ENCODE measurements around the gene RIPK4. TPM values are rescaled to one million over a fixed set of nuclear protein-coding genes. Genes with fewer than 3 reads are reported as not detected.

RIPK4 gene
- total RNA-seq, 1 experiment from 2014 or later: 24.1 TPM

DNA sequence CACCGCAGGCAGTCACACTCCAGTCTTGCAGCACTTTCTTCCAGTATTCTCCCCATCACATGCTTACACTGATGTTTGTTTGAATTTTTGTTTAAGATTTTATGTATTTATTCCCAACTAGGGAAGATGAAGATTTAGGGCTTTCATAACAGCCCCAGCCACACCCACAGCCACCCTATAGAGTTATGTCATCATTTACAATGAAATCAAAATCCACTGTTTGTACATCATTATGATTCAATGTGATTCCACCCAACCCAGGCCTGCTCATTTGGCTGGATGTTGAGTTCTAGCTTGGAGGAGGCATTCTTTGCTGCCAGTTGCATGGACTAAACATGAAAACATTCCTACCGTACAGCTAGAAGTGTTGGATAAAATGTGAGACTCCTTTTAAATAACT lies 35.8 kb downstream of the RIPK4 start:
- H3K9me3 ChIP-seq: peaks cover 4% of the 10 kb centered on the region; the same call in 1 of the 2 replicates
- H3K4me1 ChIP-seq: peaks cover 37% of the 10 kb centered on the region
- no peaks in the 10 kb centered on the region for H3K36me3 ChIP-seq (ENCODE audit: control insufficient read depth, insufficient read depth, low read length)
- Mint-ChIP-seq H3K27me3 (ENCODE audit: insufficient read depth, unreplicated experiment) (no peaks in the 10 kb centered on the region), H3K4me3 (ENCODE audit: unreplicated experiment) (no peak overlapping the region), H3K27ac (ENCODE audit: unreplicated experiment) (no peak overlapping the region), H3K4me1 (ENCODE audit: low read depth, unreplicated experiment) (peaks cover 25% of the 10 kb centered on the region), H3K36me3 (ENCODE audit: insufficient read depth, unreplicated experiment) (peaks cover 11% of the 10 kb centered on the region), H3K9me3 (ENCODE audit: unreplicated experiment) (peaks cover 23% of the 10 kb centered on the region)
- H3K4me3 ChIP-seq (ENCODE audit: low read depth, low read length): no peak overlapping the region
- BruUV-seq (replicated peaks): no TSS peak
- CTCF ChIA-PET: no interaction called here
- intact Hi-C loops (cut with micrococcal nuclease; ENCODE audit: unreplicated experiment): no loop called here
- TF ChIP-seq, protein P1, sequence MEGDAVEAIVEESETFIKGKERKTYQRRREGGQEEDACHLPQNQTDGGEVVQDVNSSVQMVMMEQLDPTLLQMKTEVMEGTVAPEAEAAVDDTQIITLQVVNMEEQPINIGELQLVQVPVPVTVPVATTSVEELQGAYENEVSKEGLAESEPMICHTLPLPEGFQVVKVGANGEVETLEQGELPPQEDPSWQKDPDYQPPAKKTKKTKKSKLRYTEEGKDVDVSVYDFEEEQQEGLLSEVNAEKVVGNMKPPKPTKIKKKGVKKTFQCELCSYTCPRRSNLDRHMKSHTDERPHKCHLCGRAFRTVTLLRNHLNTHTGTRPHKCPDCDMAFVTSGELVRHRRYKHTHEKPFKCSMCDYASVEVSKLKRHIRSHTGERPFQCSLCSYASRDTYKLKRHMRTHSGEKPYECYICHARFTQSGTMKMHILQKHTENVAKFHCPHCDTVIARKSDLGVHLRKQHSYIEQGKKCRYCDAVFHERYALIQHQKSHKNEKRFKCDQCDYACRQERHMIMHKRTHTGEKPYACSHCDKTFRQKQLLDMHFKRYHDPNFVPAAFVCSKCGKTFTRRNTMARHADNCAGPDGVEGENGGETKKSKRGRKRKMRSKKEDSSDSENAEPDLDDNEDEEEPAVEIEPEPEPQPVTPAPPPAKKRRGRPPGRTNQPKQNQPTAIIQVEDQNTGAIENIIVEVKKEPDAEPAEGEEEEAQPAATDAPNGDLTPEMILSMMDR (IDR thresholded peaks at IDR 0.05; ENCODE audit: insufficient read depth in 1 of 2, low read depth in 1 of 2, low read length in 1 of 2, severe bottlenecking in 1 of 2, unreplicated experiment in 1 of 2): no peak
- POLR2A ChIA-PET: no interaction called here
- no peaks in the 10 kb centered on the region for H3K27me3 ChIP-seq (replicated peaks; ENCODE audit: control insufficient read depth, insufficient read depth, low read length)
- no peak for DNase-seq

DNA sequence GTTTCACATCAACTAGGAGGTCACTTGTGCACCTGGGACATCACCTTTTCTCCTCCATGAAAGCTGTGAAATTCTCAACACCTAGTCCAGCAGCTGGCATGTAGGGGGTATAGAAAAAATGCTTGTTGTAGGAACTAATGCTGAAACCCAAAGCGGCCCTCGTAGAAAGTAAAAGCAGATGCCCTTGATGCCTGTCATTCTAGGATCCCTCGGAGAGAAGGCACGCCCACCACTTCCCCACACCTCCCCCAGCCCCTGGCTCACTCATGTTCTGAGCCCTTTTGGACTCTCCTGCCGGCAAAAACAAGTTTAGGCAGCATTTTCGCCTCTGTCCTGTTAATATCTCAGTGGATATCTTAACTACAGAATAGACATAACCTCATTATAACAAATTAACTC lies 36.5 kb downstream of the RIPK4 start:
- H3K27me3 Mint-ChIP-seq (ENCODE audit: insufficient read depth, unreplicated experiment): no peaks in the 10 kb centered on the region
- no peaks in the 10 kb centered on the region for H3K36me3 ChIP-seq (ENCODE audit: control insufficient read depth, insufficient read depth, low read length)
- BruUV-seq (replicated peaks): no TSS peak
- no peak for DNase-seq
- H3K36me3 Mint-ChIP-seq (ENCODE audit: insufficient read depth, unreplicated experiment): peaks cover 9% of the 10 kb centered on the region
- ChIA-PET CTCF (no interaction called here), POLR2A (no interaction called here)
- H3K27me3 ChIP-seq (replicated peaks; ENCODE audit: control insufficient read depth, insufficient read depth, low read length): no peaks in the 10 kb centered on the region
- peaks cover 25% of the 10 kb centered on the region for H3K4me1 Mint-ChIP-seq (ENCODE audit: low read depth, unreplicated experiment)
- intact Hi-C loops (cut with micrococcal nuclease; ENCODE audit: unreplicated experiment): no loop called here
- H3K9me3 Mint-ChIP-seq (ENCODE audit: unreplicated experiment): peaks cover 23% of the 10 kb centered on the region
- no peak overlapping the region for H3K27ac Mint-ChIP-seq (ENCODE audit: unreplicated experiment)
- H3K4me1 ChIP-seq: peaks cover 39% of the 10 kb centered on the region
- no peak overlapping the region for H3K4me3 ChIP-seq (ENCODE audit: low read depth, low read length)
- peaks cover 4% of the 10 kb centered on the region; the same call in 1 of the 2 replicates for H3K9me3 ChIP-seq
- TF ChIP-seq, protein P1 (IDR thresholded peaks at IDR 0.05; ENCODE audit: insufficient read depth in 1 of 2, low read depth in 1 of 2, low read length in 1 of 2, severe bottlenecking in 1 of 2, unreplicated experiment in 1 of 2): no peak
- H3K4me3 Mint-ChIP-seq (ENCODE audit: unreplicated experiment): no peak overlapping the region

DNA sequence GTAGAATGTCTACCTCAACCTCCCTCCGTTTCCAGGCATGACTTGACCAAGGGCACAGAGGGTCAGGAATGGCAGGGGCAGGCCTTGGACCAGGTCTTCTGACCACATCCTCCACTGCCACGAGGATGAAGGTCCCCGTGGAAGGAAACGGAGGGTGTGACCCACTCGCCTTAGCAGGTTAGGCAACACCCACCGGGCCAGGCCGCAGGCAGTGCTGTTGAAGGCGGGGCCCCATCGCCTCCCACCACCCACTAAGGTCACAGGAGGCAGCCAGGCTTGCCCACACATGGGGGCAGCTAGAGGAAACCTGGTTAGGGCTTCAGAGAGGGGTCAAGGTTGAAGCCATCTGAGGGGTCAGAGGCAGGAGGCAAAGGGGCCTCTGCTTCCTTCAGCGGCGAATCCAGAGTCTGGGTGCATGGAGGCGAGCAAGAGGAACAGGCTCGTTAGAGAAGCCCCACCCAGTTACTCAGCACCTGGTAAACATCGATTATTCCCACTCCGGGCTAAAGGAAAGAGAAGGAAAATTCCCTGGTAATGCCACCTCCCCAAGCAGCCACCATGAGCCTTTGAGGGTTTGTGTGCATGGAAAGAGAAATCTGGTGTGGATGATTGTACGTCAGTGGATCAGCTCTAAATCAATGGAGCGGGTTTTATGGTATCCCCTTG lies 37.0 kb downstream of the RIPK4 start:
- Mint-ChIP-seq H3K4me1 (ENCODE audit: low read depth, unreplicated experiment) (peaks cover 25% of the 10 kb centered on the region), H3K27me3 (ENCODE audit: insufficient read depth, unreplicated experiment) (no peaks in the 10 kb centered on the region), H3K36me3 (ENCODE audit: insufficient read depth, unreplicated experiment) (peaks cover 9% of the 10 kb centered on the region), H3K4me3 (ENCODE audit: unreplicated experiment) (no peak overlapping the region), H3K9me3 (ENCODE audit: unreplicated experiment) (peaks cover 23% of the 10 kb centered on the region), H3K27ac (ENCODE audit: unreplicated experiment) (no peak overlapping the region)
- no peaks in the 10 kb centered on the region for H3K36me3 ChIP-seq (ENCODE audit: control insufficient read depth, insufficient read depth, low read length)
- ChIA-PET POLR2A (no interaction called here), CTCF (no interaction called here)
- no peak for DNase-seq
- no peak overlapping the region for H3K4me3 ChIP-seq (ENCODE audit: low read depth, low read length)
- H3K9me3 ChIP-seq: peaks cover 4% of the 10 kb centered on the region; the same call in 1 of the 2 replicates
- TF ChIP-seq, protein P1 (IDR thresholded peaks at IDR 0.05; ENCODE audit: insufficient read depth in 1 of 2, low read depth in 1 of 2, low read length in 1 of 2, severe bottlenecking in 1 of 2, unreplicated experiment in 1 of 2): no peak
- H3K27me3 ChIP-seq (replicated peaks; ENCODE audit: control insufficient read depth, insufficient read depth, low read length): no peaks in the 10 kb centered on the region
- H3K4me1 ChIP-seq: peaks cover 39% of the 10 kb centered on the region
- BruUV-seq (replicated peaks): no TSS peak
- intact Hi-C loops (cut with micrococcal nuclease; ENCODE audit: unreplicated experiment): no loop called here
